NCI-H1105 (cell line): ENCODE results near the gene PLEKHA4.
A peak's percentile ranks its signal among the peaks of the same experiment; 100 is the strongest.

Experiments
- DNase-seq: peaks from one replicate; lab custom pipeline; 2025; lab: John Stamatoyannopoulos, UW

Gene PLEKHA4

DNA sequence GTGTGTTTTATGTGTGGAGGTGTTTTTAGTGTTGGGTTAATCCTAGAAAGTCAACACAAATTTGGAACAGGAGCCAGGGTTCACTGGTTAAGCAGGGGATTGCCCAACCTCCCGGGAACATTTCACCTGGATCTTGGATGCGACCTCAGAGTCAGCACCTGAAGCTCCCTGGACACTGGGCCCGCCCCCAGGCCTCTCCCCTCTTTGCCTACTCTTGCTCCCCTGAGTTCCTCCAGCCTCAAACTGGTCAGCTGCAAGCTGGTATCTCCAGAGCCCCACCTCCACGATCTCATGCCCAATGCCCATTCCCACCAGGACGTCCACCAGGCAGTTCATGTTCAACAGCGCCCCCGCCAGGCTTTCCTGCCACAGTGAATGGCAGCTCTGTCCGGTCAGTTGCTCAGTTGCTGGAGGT, 41.8 kb downstream of the PLEKHA4 start:
- no peak for DNase-seq

DNA sequence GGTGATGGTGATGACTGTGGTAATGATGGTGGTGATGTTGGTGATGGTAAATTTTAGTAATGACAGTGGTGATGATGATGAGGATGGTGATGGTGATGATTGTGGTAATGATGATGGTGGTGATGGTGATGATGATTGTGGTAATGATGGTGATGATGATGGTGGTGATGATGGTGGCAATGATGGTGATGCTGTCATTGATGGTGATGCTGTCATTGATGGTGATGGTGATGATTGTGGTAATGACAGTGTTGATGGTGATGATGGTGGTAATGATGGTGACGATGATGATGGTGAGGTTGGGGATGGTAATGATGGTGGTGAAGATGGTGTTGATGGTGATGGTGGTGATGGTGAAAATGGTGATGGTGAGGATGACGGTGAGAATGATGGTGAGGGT, 45.9 kb downstream of the PLEKHA4 start:
- no peak for DNase-seq

DNA sequence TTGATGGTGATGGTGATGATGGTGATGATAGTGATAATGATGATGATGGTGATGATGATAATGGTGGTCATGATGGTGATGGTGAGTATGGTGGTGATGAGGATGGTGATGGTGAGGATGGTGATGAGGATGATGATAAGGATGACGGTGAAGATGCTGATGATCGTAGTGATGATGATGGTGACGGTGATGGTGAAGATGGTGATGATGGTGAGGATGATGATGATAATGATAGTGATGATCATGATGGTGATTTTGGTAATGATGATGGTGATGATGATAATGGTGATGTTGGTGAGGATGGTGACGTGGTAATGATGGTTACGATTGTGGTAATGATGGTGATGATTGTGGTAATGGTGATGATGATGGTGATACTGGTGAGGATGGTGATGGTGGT, 46.8 kb downstream of the PLEKHA4 start:
- DNase-seq: no peak

DNA sequence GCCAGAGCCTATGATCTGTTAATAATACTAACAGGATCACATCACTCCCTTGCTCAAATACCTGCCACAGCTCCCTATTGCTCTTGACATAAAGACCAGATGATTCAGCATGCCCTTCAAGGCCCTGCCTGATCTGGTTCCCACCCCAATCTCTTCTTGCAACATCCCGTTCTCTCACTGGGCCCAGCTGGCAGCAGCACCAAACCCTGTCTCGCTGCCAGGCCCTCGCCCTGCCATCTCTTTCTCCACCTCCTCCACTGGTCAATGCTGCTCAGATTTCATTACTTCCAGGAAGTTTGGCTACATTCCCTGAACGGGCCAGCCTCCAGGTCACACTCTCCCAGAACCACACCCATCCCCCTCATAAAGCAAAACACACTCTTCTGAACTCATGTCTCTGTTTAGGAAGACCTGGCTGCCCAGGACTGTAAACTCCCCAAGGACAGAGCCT, 49.0 kb downstream of the PLEKHA4 start:
- DNase-seq: no peak

DNA sequence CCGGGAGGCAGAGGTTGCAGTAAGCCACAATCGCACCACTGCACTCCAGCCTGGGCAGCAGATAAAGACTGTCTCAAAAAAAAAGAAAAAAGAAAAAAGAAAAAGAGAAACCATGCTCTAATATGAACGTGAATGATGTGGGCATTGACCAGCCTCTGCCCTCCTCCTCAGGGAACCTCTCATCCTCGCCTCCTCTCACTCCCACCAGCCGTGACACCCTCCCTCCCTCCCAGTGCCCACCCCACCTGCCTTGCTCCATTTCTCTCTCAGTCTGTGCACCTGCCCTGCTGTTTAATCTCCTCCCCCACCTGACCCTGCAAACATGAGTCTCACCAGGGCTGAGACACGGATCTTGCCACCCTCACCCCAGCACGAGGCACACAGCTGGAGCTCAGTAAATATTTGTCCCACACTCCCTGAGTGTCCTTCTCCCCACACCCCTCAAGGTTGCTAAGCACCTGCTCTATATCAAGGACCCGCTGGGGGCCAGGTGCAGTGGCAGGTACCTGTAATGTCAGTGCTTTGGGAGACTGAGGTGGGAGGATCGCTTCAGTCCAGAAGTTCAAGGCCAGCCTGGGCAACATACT, 50.1 kb downstream of the PLEKHA4 start:
- peak; percentile 75 for DNase-seq

DNA sequence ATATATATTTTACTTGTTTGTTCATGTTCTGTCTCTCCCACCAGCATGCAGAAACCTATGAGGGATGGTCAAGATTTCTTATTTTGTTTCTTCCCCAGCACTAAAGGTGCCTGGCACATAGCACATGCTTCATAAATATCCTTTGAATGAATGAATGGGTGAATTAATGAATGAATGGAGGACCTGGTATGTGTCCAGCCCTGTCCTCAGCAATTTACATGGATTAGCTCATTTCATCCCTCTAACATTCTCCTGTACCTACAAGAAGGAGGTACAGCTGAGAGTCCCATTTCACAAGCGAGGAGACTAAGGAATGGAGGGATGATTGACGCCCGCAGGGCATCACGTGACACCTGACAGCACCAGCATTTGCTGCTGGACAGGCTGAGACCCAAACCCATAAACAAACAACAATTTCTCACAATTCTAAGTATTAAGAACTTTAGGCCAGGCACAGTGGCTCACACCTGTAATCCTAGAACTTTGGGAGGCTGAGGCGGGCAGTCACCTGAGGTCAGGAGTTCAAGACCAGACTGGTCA, 50.8 kb downstream of the PLEKHA4 start:
- DNase-seq: no peak

DNA sequence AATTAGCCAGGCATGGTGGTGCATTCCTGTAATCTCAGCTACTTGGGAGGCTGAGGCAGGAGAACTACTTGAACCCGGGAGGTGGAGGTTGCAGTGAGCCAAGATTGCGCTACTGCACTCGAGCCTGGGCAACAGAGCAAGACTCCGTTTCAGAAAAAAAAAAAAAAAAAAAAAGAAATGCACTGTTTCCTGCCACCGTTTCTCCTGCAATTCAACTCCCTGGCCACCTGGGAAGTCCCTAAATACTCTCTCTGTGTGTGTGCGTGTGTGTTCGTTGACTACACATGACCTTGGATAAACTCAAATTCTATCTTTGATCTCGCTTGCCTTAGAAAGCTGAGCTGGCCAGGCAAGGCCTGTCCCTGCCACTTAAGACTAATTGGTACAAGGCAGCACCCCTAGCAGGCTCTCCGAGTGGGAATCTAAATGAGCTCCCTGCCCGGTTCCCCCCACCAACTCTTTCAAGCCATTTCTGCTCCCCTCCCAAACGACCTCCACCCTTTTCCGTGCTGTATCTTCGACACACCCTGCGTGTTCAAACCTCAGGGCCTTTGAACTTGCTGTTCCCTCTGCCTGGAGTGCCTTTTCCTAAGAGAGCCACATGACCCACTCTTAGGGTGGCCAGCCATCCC, 52.4 kb downstream of the PLEKHA4 start:
- DNase-seq: no peak

DNA sequence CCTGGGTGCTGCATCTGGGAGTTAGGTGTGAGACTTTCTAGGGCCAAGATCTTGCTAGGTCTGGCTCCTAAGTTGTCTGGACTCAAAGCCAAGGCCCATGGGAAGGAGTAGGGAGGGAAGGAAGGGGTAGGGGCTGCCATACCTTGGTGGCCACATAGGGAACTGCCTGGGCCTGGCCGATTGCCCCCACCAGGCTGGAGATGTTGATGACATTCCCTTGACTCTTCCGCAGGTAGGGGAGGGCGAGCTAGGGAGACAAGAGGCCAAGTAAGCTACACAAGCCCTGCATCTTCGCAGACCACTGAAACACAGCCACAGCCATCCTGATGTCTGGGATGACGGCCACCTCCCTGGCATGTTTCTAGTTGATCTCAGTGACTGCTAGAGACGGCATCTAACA, 53.5 kb downstream of the PLEKHA4 start:
- DNase-seq: no peak

DNA sequence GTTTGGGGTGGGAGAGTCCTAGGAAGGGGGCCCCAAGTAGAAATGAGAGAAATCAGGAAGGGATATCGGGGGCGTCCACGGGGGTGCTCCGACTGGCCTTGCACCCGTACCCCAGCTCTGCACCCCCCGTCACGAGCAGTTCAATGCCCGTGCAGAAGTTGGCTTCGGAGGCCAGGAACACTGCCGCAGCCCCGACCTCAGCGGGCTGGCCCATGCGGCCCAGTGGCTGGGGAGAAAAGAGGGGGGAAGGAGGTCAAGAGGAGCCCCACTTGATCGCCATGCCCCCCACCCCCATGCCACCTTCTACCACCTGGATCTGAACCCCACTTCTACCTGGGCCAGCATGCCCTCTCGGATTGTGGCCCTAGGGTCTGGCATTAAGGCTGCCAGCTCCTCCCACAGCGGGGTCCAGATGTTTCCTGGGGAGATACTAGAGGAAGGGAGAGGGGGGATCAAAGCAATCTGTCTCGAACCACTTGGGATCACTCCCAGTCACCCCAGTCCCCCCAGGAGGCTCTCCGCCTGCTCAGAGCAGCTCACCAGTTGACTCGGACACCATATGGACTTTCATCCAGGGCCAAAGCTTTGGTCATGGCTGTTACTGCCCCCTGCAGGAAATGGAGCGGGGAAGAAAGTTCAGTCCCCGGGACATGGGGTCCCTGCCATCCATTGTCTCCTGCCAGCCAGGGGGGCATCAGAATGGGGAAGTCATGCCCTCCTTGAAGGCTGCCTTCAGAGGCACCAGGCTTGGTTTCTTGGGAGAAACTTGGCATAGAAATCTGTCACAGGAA, 55.1 kb downstream of the PLEKHA4 start:
- DNase-seq: no peak

DNA sequence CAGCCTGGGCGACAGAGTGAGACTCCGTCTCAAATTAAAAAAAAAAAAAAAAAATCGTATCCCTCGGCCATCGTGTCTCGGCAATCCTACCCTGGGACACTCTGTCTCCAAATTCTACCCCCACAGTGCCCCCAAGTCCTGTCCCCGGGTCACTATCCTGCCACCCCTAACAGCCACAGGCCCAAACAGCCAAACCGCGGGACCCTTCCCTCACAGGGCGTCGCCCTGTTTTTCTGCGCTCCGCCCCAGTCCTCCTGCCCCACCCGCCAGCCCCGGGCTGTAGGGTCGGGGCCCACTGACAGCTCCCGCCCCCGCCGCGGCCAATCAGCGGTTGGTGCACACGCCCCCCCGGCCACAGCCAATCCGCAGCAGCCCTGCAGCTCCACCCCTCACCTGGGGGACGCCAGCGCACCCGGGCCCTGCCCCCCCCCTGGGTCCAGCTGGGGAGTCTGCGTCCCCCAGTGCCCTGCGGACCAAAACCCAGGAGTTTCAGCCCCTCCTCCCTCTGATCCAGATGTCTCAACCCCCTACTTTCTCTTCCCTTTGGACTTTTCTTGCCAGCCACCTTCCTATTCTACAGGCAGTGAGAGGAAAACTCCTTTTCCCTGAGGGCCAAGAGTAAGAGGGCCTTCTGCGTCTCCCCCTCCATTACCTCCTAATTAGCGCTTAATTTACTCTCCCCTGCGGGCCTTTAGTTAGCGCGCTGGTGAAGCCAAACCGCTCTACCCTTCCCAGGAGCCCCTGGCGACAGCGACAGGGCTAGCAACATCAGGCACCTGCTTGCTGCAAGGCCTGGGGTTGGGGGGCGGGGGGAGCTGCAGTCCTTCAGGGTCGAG, 56.1 kb downstream of the PLEKHA4 start:
- DNase-seq: peak; percentile 96

DNA sequence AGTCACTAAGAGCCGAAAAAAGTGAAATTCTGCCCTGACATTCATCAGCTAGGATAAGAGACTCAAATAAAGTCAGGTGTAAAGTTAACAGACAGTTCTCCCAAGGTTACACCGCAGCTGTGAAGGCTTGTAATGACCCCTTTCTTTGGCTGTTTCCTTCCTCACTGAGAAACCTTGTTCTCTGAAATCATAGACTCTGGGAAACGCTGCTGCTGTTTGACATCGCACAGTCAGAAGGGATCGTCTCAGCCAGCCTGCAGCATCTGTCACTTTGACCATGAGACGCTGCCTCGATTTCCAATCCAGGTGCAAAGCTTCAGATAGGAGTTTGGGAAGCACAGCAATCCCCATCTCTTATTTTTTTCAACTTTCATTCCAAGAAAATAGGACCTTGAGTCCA, 58.3 kb downstream of the PLEKHA4 start:
- no peak for DNase-seq

DNA sequence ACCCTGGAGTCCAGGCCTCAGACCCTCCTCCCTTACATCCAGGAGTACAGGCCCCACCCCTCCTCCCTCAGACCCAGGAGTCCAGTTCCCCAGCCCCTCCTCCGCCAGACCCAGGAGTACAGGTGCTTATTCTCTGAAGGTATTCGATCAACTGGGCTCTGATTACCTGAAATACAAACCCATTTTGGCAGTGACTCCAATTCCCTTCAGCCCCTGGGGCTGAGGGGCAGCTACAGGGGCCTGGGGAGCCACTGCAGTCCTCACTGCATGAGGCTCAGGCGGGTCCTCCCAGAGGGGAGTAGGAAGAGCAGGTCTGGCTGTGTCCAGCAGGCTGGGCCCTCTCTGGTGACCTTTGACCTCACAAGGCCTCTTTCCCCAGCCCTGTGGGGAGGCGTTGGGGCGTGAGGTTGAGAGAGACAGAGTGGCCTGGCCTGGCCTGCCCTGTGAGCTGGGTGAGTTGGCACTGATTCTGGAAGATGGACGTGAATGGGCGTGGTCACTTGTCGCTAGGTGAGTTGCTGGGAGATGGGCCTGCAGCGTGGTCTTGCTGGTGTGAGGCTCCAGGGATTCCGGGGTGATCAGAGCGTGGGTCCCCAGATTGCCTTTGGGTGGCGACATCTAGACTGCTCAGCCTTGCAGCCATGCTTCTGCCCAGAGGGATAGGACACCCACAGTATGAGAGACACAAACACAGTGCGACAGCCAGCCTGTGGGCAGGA, 60.7 kb downstream of the PLEKHA4 start:
- no peak for DNase-seq

DNA sequence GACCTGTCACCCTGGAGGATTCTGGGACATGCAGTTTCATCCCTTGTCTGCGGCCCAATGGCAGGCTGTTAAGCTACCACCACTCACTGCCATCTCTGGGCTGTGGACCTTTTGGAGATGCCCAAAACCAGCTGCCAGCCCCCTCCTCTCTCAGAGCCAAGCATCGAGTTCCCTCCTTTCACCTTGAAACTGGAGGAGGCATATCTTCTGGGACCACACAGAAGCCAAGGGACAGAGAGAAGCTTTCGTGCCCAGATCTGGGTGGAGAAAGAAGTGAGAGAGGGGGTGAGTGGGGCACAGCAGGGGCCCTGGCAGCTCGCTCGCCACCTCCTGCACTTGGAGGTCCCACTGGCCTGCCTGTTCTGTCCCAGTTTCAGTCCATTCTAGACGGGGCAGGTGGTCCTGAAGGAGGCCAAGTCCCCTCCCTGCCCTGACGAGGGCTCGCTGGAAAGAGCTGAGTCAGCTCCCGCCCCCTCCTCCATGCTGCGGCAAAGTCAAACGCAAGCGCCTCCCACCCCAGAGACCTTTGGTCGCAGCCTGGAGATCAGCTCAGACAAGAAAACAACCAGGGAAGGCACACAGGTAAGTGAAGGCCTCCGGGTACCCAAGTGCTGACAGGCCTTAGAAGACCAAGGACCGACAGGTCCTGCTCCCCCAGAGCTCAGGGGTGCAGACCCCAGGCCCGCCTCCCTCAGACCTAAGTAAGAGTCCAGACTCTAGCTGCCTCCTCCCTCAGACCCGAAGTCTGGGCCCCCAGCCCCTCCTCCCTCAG, 61.4 kb downstream of the PLEKHA4 start:
- no peak for DNase-seq

DNA sequence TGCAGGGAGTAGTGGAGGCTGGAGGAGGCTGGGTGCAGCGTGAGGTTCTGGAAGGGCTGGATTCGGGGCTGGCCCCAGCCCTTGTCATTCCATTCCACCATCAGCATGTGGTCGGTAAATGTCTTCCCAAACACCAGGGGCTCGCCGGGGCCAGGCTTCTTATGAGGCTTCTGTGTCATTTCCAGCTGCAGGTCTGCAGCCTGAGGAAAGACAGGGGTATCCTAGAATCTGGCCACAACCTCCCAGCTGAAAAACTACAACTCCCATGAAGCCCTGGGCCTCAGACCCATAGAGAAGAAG, 61.9 kb downstream of the PLEKHA4 start:
- no peak for DNase-seq

DNA sequence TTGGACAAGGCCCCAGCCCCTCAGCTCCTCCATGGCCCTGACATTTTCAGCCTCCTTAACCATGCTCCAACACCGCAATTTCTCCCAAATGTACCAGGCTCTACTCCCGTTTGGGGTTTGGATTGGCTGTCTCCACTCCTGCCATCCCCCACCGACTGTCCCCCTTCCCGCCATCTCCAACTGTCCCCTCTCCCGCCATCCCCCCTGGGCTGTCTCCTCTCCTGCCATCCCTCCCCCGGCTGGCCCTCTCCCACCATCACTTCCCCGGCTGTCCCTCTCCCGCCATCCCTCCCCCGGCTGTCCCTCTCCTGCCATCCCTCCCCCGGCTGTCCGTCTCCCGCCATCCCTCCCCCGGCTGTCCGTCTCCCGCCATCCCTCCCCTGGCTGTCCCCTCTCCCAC, 63.0 kb downstream of the PLEKHA4 start:
- no peak for DNase-seq

DNA sequence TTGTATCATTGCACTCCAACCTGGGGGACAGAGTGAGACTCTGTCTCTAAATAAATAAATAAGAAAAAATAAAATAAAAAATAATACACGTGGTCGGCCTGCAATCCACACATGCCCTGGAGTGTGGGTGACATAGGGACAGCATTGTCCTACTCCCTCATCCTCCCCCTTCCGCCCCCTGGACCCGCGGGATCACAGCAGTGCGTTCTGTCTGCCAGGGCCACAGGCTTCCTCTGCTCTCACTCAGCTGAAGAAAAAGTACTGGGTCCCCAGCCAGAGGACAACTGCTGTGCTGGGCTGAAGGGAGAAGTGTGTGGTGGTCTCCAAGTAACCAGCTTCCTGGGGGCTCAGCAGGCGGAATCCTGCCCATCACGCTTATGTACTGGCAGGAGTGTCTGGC, 63.9 kb downstream of the PLEKHA4 start:
- no peak for DNase-seq

DNA sequence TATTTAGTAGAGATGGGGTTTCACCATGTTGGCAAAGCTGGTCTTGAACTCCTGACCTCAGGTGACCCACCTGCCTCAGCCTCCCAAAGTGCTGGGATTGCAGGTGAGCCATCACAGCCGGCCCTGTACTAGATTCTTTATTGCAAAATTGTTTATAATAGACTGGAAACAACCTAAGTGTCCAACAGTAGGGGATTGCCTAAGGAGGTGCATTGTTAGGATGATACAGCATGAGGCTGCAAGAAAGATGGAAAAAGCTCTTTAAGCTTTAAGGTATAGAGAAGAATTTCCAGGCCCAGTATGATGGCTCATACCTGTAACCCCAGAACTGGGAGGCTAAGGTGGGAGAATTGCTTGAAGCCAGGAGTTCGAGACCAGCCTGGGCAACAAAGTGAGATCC, 65.8 kb downstream of the PLEKHA4 start:
- DNase-seq: no peak

DNA sequence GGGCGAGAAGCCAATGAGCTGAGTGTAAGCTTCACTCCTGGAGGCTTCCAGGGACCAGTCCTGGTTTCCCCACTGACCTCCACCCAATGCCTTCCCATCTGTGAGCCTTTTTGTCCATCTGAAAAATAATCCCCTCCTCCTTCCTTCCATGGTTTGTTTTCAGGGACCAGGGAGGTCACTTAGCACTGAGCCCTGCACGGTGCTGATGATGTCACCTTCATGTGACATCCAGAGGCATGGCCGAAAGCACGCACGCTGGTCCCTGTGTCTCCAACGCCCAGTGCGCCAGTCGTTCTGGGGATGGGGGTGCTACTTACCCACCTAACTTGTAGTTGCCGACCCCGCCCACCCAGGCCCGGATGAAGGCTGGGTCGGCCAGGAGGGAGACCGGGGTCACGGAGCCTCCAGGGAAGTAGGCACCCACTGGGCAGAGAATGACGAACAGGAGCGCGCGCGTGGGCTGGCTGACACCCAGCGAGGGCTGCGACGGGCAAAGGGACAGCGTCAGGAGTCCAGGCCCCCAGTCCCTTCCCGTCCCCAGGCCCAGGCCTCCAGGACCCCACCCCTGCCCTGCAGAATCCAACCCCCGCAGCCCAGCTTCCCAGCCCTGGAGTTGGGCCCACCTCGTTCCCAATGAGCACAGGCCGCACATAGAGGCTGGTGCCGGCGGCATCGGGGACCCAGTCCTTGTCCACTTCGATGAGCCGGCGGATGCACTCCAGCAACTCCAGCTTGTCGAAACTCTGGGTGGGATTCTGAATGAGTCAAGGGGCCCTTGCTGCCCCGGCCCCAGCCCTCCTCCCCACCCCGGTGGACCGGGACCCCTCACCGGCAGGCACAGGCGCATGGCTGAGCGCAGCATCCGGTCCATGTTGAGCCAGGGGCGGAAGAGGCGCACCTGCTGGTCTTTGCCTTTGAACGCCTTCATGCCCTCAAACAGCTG, 68.8 kb downstream of the PLEKHA4 start:
- DNase-seq: no peak

DNA sequence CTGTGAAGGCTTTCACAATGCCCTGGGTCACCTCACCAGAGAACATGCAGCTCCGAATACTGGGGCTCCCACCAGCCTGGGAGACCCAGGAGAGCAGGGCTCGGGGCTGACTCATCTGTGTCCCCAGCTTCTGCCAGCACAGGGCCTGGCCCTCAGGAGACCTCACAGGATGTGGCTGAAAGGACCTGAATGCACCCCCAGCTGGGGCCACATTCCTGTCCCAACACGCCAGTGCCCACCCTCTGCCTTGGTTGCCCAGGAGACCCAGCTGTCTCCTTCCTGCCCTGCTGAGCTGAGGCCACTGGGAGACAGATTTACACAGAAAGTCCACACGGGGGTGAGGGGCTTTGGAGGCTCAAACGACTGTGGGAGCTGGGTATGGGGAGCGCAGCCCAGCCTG, 69.5 kb downstream of the PLEKHA4 start:
- no peak for DNase-seq

DNA sequence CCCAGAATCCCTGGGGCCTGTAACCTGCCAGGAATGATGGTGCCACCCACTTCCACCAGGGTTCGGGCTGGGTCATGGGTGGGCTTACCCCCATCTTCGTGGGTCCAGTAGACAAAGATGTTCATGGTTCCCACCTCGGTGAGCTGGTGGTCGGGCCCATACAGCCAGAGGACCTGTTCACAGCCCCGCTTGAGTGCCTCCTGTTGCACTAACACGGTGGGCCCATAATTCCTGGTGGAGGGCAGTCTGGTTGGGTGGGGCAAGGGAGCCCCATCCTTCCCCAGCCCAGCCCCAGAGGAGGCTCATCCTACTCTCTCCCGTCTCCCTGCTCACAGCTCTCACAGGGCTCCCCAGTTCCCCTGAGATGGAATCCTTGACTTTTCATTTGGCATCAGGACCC, 71.3 kb downstream of the PLEKHA4 start:
- DNase-seq: no peak
